HEK293 (cell line): ENCODE measurements around the gene CXCL17.

Source experiments
- KLF16 ChIP-seq: fragments of 450-650 bp; formaldehyde crosslinking; IDR thresholded peaks from 2 replicates; pipeline ENCODE4 v1.5.1; 2017; ENCODE audit warnings: missing biosample characterization, missing genetic modification characterization
- KLF7 ChIP-seq: fragments of 450-650 bp; formaldehyde crosslinking; IDR thresholded peaks from 2 replicates; pipeline ENCODE4 v1.5.1; 2016; ENCODE audit warnings: missing biosample characterization, missing genetic modification characterization, borderline replicate concordance
- KLF8 ChIP-seq: fragments of 450-650 bp; formaldehyde crosslinking; IDR thresholded peaks from 2 replicates; pipeline ENCODE4 v1.5.1; 2016; ENCODE audit warnings: missing biosample characterization, missing genetic modification characterization
- SP3 ChIP-seq: fragments of 450-650 bp; formaldehyde crosslinking; IDR thresholded peaks from 2 replicates; pipeline ENCODE4 v1.5.1; 2016; ENCODE audit warnings: missing biosample characterization, missing genetic modification characterization
- TRIM28 ChIP-seq: IDR thresholded peaks from 2 replicates; pipeline ENCODE4 v1.6.1; 2011; ENCODE audit warnings: low read length, control low read depth, borderline replicate concordance
- YY2 ChIP-seq: fragments of 450-650 bp; formaldehyde crosslinking; IDR thresholded peaks from 2 replicates; pipeline ENCODE4 v1.5.1; 2016; ENCODE audit warnings: missing biosample characterization, missing genetic modification characterization
- ZBTB21 ChIP-seq: fragments of 450-650 bp; formaldehyde crosslinking; IDR thresholded peaks from 2 replicates; pipeline ENCODE4 v1.5.1; 2017; ENCODE audit warnings: missing biosample characterization, missing genetic modification characterization
- ZBTB8A ChIP-seq: fragments of 450-650 bp; formaldehyde crosslinking; IDR thresholded peaks from 2 replicates; pipeline ENCODE4 v1.5.1; 2016; ENCODE audit warnings: missing biosample characterization, missing genetic modification characterization
- ZFP37 ChIP-seq: fragments of 450-650 bp; formaldehyde crosslinking; IDR thresholded peaks from 2 replicates; pipeline ENCODE4 v1.5.1; 2016; ENCODE audit warnings: missing biosample characterization, missing genetic modification characterization
- ZNF114 ChIP-seq: fragments of 450-650 bp; formaldehyde crosslinking; IDR thresholded peaks from 2 replicates; pipeline ENCODE4 v1.5.0; 2017; ENCODE audit warnings: missing biosample characterization, missing genetic modification characterization
- ZNF155 ChIP-seq: fragments of 450-650 bp; formaldehyde crosslinking; IDR thresholded peaks from 2 replicates; pipeline ENCODE4 v1.5.1; 2016; ENCODE audit warnings: missing biosample characterization, missing genetic modification characterization
- ZNF2 ChIP-seq: fragments of 450-650 bp; formaldehyde crosslinking; IDR thresholded peaks from 2 replicates; pipeline ENCODE4 v1.5.1; 2016; ENCODE audit warnings: missing biosample characterization, missing genetic modification characterization
- ZNF24 ChIP-seq: fragments of 450-650 bp; formaldehyde crosslinking; IDR thresholded peaks from 2 replicates; pipeline ENCODE4 v1.5.1; 2016; ENCODE audit warnings: missing biosample characterization, missing genetic modification characterization
- ZNF354C ChIP-seq: fragments of 450-650 bp; formaldehyde crosslinking; IDR thresholded peaks from 2 replicates; pipeline ENCODE4 v1.5.1; 2016; ENCODE audit warnings: missing biosample characterization, missing genetic modification characterization, low read depth, borderline replicate concordance
- ZNF558 ChIP-seq: fragments of 450-650 bp; formaldehyde crosslinking; IDR thresholded peaks from 2 replicates; pipeline ENCODE4 v1.5.1; 2016; ENCODE audit warnings: missing biosample characterization, missing genetic modification characterization
- ZNF596 ChIP-seq: fragments of 450-650 bp; IDR thresholded peaks from 2 replicates; pipeline ENCODE4 v1.5.0; 2018; ENCODE audit warnings: missing biosample characterization, mild to moderate bottlenecking, missing genetic modification characterization, moderate library complexity
- ZNF660 ChIP-seq: fragments of 450-650 bp; IDR thresholded peaks from 2 replicates; pipeline ENCODE4 v1.5.1; 2018; ENCODE audit warnings: missing biosample characterization, mild to moderate bottlenecking, missing genetic modification characterization
- ZNF76 ChIP-seq: fragments of 450-650 bp; formaldehyde crosslinking; IDR thresholded peaks from 2 replicates; pipeline ENCODE4; 2016; ENCODE audit warnings: low read depth, missing biosample characterization, missing genetic modification characterization, borderline replicate concordance
- ZSCAN30 ChIP-seq: fragments of 450-650 bp; IDR thresholded peaks from 2 replicates; pipeline ENCODE4 v1.5.1; 2018; ENCODE audit warnings: missing biosample characterization, mild to moderate bottlenecking, missing genetic modification characterization, moderate library complexity
- TF ChIP-seq, protein P1 (sequence below): fragments of 450-650 bp; formaldehyde crosslinking; conservative IDR thresholded peaks from 2 replicates; pipeline ENCODE4 v1.5.1; 2016; ENCODE audit warnings: low read depth, missing biosample characterization, missing genetic modification characterization
- TF ChIP-seq, protein P2 (sequence below): fragments of 450-650 bp; formaldehyde crosslinking; conservative IDR thresholded peaks from 2 replicates; pipeline ENCODE4 v1.5.1; 2016; ENCODE audit warnings: low read depth, missing biosample characterization, missing genetic modification characterization
- TF ChIP-seq, protein P3 (sequence below): fragments of 450-650 bp; formaldehyde crosslinking; IDR thresholded peaks from 2 replicates; pipeline ENCODE4 v1.5.1; 2016; ENCODE audit warnings: missing biosample characterization, missing genetic modification characterization, low read depth
- TF ChIP-seq, protein P4 (sequence below): fragments of 450-650 bp; formaldehyde crosslinking; IDR thresholded peaks from 2 replicates; pipeline ENCODE4 v1.5.1; 2016; ENCODE audit warnings: missing biosample characterization, missing genetic modification characterization
- TF ChIP-seq, protein P5 (sequence below): fragments of 450-650 bp; formaldehyde crosslinking; IDR thresholded peaks from 2 replicates; pipeline ENCODE4 v1.5.1; 2016; ENCODE audit warnings: missing biosample characterization, missing genetic modification characterization

The CXCL17 gene

DNA sequence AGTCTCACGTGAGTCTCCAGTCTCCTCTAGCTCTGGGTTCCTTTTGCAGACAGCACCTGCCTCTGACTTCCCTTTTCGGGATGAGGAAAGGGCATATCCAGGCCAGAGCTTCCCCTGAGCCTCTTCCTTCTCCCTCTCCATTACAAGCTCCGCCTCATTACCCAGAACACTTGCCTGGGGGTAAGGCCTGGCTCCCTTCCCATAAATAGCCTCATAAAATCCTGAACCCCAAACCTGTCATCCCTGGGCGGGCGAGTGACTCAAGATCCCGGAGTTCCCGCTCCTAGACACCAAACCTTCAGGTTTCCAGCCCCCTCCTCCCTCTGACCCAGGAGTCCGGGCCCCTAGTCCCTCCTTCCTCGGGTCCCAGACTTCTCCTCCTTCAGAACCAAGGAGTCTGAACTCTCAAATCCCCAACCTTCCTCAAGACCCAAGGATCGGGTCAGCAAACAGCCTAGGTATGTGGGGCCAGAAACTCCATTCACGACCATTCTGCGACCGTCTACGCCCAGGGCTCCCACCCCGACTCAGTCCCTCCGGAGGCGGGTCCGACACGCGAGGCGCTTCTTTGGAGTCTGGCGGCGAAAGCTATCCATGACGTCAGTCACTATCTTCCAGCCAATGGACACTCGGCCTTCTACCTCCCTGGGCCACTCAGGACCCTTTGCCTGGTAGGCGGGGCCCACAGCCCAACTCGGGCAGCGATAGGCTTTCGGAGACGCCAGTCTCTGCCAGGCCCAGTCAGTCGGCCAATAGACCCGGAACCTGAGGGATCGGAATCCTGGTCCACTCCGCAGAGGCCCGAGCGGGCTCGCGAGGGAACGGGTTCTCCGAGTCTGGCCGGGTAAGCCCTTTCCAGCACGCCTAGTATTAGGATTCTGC is 46.1 kb downstream of the CXCL17 start (continued):
- TF ChIP-seq, protein P1, sequence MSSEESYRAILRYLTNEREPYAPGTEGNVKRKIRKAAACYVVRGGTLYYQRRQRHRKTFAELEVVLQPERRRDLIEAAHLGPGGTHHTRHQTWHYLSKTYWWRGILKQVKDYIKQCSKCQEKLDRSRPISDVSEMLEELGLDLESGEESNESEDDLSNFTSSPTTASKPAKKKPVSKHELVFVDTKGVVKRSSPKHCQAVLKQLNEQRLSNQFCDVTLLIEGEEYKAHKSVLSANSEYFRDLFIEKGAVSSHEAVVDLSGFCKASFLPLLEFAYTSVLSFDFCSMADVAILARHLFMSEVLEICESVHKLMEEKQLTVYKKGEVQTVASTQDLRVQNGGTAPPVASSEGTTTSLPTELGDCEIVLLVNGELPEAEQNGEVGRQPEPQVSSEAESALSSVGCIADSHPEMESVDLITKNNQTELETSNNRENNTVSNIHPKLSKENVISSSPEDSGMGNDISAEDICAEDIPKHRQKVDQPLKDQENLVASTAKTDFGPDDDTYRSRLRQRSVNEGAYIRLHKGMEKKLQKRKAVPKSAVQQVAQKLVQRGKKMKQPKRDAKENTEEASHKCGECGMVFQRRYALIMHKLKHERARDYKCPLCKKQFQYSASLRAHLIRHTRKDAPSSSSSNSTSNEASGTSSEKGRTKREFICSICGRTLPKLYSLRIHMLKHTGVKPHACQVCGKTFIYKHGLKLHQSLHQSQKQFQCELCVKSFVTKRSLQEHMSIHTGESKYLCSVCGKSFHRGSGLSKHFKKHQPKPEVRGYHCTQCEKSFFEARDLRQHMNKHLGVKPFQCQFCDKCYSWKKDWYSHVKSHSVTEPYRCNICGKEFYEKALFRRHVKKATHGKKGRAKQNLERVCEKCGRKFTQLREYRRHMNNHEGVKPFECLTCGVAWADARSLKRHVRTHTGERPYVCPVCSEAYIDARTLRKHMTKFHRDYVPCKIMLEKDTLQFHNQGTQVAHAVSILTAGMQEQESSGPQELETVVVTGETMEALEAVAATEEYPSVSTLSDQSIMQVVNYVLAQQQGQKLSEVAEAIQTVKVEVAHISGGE (tag by site-specific recombination), result peak; percentile 46
- TF ChIP-seq ZNF155 (tag by site-specific recombination), result no peak
- TF ChIP-seq ZNF596 (tag by site-specific recombination), result no peak
- TF ChIP-seq ZBTB8A (tag by site-specific recombination), result peak; percentile 82
- peak; percentile 67; the same call in 1 of the 2 replicates for TF ChIP-seq KLF7
- TF ChIP-seq ZNF354C (tag by site-specific recombination), result no peak
- TF ChIP-seq SP3, result peak; percentile 91
- peak; percentile 86 for TF ChIP-seq ZNF24 (tag by site-specific recombination)
- TF ChIP-seq, protein P2, sequence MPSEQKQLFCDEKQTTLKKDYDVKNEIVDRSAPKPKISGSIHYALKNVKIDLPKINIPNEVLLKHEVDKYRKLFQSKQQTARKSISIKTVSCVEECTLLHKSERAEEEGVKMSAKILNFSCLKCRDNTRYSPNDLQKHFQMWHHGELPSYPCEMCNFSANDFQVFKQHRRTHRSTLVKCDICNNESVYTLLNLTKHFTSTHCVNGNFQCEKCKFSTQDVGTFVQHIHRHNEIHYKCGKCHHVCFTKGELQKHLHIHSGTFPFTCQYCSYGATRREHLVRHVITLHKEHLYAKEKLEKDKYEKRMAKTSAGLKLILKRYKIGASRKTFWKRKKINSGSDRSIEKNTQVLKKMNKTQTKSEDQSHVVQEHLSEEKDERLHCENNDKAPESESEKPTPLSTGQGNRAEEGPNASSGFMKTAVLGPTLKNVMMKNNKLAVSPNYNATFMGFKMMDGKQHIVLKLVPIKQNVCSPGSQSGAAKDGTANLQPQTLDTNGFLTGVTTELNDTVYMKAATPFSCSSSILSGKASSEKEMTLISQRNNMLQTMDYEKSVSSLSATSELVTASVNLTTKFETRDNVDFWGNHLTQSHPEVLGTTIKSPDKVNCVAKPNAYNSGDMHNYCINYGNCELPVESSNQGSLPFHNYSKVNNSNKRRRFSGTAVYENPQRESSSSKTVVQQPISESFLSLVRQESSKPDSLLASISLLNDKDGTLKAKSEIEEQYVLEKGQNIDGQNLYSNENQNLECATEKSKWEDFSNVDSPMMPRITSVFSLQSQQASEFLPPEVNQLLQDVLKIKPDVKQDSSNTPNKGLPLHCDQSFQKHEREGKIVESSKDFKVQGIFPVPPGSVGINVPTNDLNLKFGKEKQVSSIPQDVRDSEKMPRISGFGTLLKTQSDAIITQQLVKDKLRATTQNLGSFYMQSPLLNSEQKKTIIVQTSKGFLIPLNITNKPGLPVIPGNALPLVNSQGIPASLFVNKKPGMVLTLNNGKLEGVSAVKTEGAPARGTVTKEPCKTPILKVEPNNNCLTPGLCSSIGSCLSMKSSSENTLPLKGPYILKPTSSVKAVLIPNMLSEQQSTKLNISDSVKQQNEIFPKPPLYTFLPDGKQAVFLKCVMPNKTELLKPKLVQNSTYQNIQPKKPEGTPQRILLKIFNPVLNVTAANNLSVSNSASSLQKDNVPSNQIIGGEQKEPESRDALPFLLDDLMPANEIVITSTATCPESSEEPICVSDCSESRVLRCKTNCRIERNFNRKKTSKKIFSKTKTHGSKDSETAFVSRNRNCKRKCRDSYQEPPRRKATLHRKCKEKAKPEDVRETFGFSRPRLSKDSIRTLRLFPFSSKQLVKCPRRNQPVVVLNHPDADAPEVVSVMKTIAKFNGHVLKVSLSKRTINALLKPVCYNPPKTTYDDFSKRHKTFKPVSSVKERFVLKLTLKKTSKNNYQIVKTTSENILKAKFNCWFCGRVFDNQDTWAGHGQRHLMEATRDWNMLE, result peak; percentile 13; the same call in 1 of the 2 replicates
- TF ChIP-seq KLF8 (tag by site-specific recombination), result peak; percentile 57; the same call in 1 of the 2 replicates
- TF ChIP-seq, protein P3, sequence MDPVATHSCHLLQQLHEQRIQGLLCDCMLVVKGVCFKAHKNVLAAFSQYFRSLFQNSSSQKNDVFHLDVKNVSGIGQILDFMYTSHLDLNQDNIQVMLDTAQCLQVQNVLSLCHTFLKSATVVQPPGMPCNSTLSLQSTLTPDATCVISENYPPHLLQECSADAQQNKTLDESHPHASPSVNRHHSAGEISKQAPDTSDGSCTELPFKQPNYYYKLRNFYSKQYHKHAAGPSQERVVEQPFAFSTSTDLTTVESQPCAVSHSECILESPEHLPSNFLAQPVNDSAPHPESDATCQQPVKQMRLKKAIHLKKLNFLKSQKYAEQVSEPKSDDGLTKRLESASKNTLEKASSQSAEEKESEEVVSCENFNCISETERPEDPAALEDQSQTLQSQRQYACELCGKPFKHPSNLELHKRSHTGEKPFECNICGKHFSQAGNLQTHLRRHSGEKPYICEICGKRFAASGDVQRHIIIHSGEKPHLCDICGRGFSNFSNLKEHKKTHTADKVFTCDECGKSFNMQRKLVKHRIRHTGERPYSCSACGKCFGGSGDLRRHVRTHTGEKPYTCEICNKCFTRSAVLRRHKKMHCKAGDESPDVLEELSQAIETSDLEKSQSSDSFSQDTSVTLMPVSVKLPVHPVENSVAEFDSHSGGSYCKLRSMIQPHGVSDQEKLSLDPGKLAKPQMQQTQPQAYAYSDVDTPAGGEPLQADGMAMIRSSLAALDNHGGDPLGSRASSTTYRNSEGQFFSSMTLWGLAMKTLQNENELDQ, result no peak
- TF ChIP-seq ZNF76, result peak; percentile 91
- peak; percentile 31; the same call in 1 of the 2 replicates for TF ChIP-seq ZNF558 (tag by site-specific recombination)
- TF ChIP-seq YY2 (tag by site-specific recombination), result no peak
- TF ChIP-seq, protein P4, sequence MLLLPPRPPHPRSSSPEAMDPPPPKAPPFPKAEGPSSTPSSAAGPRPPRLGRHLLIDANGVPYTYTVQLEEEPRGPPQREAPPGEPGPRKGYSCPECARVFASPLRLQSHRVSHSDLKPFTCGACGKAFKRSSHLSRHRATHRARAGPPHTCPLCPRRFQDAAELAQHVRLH (tag by site-specific recombination), result peak; percentile 63
- peak; percentile 68; the same call in 1 of the 2 replicates for TF ChIP-seq ZSCAN30 (tag by site-specific recombination)
- peak; percentile 63; the same call in 1 of the 2 replicates for TF ChIP-seq KLF16
- TF ChIP-seq ZFP37 (tag by site-specific recombination), result peak; percentile 56; the same call in 1 of the 2 replicates
- peak; percentile 60; the same call in 1 of the 2 replicates for TF ChIP-seq ZNF2 (tag by site-specific recombination)
- peak; percentile 57 for TF ChIP-seq ZNF660 (tag by site-specific recombination)
- TF ChIP-seq TRIM28, result no peak
- TF ChIP-seq, protein P5, sequence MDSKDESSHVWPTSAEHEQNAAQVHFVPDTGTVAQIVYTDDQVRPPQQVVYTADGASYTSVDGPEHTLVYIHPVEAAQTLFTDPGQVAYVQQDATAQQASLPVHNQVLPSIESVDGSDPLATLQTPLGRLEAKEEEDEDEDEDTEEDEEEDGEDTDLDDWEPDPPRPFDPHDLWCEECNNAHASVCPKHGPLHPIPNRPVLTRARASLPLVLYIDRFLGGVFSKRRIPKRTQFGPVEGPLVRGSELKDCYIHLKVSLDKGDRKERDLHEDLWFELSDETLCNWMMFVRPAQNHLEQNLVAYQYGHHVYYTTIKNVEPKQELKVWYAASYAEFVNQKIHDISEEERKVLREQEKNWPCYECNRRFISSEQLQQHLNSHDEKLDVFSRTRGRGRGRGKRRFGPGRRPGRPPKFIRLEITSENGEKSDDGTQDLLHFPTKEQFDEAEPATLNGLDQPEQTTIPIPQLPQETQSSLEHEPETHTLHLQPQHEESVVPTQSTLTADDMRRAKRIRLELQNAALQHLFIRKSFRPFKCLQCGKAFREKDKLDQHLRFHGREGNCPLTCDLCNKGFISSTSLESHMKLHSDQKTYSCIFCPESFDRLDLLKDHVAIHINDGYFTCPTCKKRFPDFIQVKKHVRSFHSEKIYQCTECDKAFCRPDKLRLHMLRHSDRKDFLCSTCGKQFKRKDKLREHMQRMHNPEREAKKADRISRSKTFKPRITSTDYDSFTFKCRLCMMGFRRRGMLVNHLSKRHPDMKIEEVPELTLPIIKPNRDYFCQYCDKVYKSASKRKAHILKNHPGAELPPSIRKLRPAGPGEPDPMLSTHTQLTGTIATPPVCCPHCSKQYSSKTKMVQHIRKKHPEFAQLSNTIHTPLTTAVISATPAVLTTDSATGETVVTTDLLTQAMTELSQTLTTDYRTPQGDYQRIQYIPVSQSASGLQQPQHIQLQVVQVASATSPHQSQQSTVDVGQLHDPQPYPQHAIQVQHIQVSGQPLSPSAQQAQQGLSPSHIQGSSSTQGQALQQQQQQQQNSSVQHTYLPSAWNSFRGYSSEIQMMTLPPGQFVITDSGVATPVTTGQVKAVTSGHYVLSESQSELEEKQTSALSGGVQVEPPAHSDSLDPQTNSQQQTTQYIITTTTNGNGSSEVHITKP (tag by site-specific recombination), result peak; percentile 15
- no peak for TF ChIP-seq ZNF114 (tag by site-specific recombination)
- peak; percentile 83 for TF ChIP-seq ZBTB21 (tag by site-specific recombination)
